ENCODE data around the gene PDS5A. TPM values are rescaled to one million over a fixed set of nuclear protein-coding genes. Genes with fewer than 3 reads are reported as not detected.

The PDS5A gene
- total and polyA plus RNA-seq, 2 of the 13 experiments (the other 11 are each of a cell fraction or from before 2014, with no cell fraction given): 31.8 to 57.0 TPM

DNA sequence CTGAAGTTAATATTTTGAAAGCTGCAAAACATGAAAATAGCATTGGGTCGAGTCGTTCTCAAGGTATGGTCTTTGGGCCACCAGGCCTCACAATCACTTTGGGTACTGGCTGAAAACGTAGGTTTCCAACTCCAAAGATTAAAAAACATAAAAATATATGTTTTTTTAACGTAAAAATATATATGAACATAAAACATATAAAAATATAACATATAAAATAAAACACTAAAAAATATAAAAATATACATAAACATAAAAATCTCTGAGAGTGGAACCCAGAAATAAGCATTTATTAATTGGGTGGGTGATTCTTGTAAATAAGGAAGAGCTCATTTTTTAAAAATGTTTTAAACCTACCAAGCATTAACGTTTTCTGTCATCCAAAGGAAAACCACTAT is 666 bp upstream of the PDS5A start:
- BruUV-seq (replicated peaks): no TSS peak
- ATAC-seq (no peak), FAIRE-seq (no peak), DNase-seq (ENCODE audit: low spot score) (no peak)
- H3K9me3 ChIP-seq (ENCODE audit: low read length): no peaks in the 10 kb centered on the region
- peak overlapping the region; percentile 62 for H3K27ac ChIP-seq (ENCODE audit: extremely low read length, insufficient read depth, low read length)
- ChIA-PET POLR2A (interaction anchor here (0.7 to 1.4 kb wide), 4 partner anchors 9 to 451 kb away, joined by 3 to 6 read pairs (median 3); partner anchors contain the start of gene UGDH), CTCF (ENCODE audit: low intra/inter-chr PET ratio, low total read pairs) (interaction anchor here (1.1 to 2.7 kb wide), 2 partner anchors 282 to 509 kb away, joined by 5 to 18 read pairs; no protein-coding TSS in a partner anchor)
- H3K79me2 ChIP-seq (ENCODE audit: insufficient read depth, low read length): peaks cover 35% of the 10 kb centered on the region
- H4K20me1 ChIP-seq (ENCODE audit: insufficient read depth, low read length): peaks cover 6% of the 10 kb centered on the region
- H2AFZ ChIP-seq (ENCODE audit: low read length): peak overlapping the region; percentile 75
- 3% methylated on average over 5 of the region's 5 CpGs for WGBS (ENCODE audit: low lambda C conversion rate)
- intact Hi-C loops (cut with micrococcal nuclease; ENCODE audit: unreplicated experiment): loop anchor here (1.0 to 10.0 kb wide), 3 partner anchors 54 to 164 kb away; no protein-coding TSS in a partner anchor
- H3K27me3 ChIP-seq (ENCODE audit: control insufficient read depth in 1 of 2, insufficient read depth in 2 of 2, low read length in 2 of 2): no peaks in the 10 kb centered on the region; a peak in 1 of 5 replicates
- peak overlapping the region; percentile 71 for H3K9ac ChIP-seq (ENCODE audit: insufficient read depth, low read depth, low read length)
- peaks cover 37% of the 10 kb centered on the region for H3K4me1 ChIP-seq (ENCODE audit: insufficient read depth, low read length)
- peak overlapping the region; percentile 48 to 99 (median 57) for H3K4me3 ChIP-seq (replicated peaks in 1 of 3; ENCODE audit: insufficient read depth in 1 of 3, low read depth in 2 of 3, low read length in 3 of 3)
- peaks cover 1 to 7% of the 10 kb centered on the region in 2 experiments; a peak in 4 of 5 replicates for H3K36me3 ChIP-seq (replicated peaks in 1 of 2; ENCODE audit: control insufficient read depth in 1 of 2, insufficient read depth in 2 of 2, low read length in 2 of 2)
- in situ Hi-C loops (cut with HindIII; ENCODE audit: extremely low pct_ligation_motif_present, low pct_unique_long_range_greater_than_20kb): loop anchor here (5.0 to 10.0 kb wide), 2 partner anchors 284 to 511 kb away; partner anchors contain the start of gene UBE2K
- peak overlapping the region; percentile 98 for H3K4me2 ChIP-seq (ENCODE audit: low read depth, low read length)
- TF ChIP-seq KMT2A (CRISPR knock-in tag; IDR thresholded peaks at IDR 0.05) (no peak), ZNF331 (CRISPR knock-in tag; IDR thresholded peaks at IDR 0.05) (no peak), HNF1B (CRISPR knock-in tag; IDR thresholded peaks at IDR 0.05) (no peak), SIN3A (IDR thresholded peaks at IDR 0.05; ENCODE audit: borderline replicate concordance, low read depth, low read length) (no peak), ZNF747 (CRISPR knock-in tag; IDR thresholded peaks at IDR 0.05; ENCODE audit: borderline replicate concordance) (0 out of 2 replicates have a peak, but pooled peaks have one; percentile 11), ZNF619 (CRISPR knock-in tag; IDR thresholded peaks at IDR 0.05) (no peak), MXD3 (CRISPR knock-in tag; IDR thresholded peaks at IDR 0.05) (no peak), KDM5A (IDR thresholded peaks at IDR 0.05; ENCODE audit: borderline replicate concordance, low read length) (no peak), LCORL (IDR thresholded peaks at IDR 0.05) (no peak), LCORL (CRISPR knock-in tag; IDR thresholded peaks at IDR 0.05) (0 out of 2 replicates have a peak, but pooled peaks have one; percentile 3), ZNF878 (CRISPR knock-in tag; IDR thresholded peaks at IDR 0.05) (0 out of 2 replicates have a peak, but pooled peaks have one; percentile 8), NFKB2 (CRISPR knock-in tag; IDR thresholded peaks at IDR 0.05; ENCODE audit: borderline replicate concordance) (no peak), ZNF605 (CRISPR knock-in tag; IDR thresholded peaks at IDR 0.05) (no peak), CHD4 (IDR thresholded peaks at IDR 0.05; ENCODE audit: borderline replicate concordance, low read length) (no peak), DR1 (CRISPR knock-in tag; IDR thresholded peaks at IDR 0.05) (no peak)
- TF ChIP-seq, protein P1, sequence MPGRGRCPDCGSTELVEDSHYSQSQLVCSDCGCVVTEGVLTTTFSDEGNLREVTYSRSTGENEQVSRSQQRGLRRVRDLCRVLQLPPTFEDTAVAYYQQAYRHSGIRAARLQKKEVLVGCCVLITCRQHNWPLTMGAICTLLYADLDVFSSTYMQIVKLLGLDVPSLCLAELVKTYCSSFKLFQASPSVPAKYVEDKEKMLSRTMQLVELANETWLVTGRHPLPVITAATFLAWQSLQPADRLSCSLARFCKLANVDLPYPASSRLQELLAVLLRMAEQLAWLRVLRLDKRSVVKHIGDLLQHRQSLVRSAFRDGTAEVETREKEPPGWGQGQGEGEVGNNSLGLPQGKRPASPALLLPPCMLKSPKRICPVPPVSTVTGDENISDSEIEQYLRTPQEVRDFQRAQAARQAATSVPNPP (CRISPR knock-in tag; IDR thresholded peaks at IDR 0.05): no peak
- TF ChIP-seq, protein P2, sequence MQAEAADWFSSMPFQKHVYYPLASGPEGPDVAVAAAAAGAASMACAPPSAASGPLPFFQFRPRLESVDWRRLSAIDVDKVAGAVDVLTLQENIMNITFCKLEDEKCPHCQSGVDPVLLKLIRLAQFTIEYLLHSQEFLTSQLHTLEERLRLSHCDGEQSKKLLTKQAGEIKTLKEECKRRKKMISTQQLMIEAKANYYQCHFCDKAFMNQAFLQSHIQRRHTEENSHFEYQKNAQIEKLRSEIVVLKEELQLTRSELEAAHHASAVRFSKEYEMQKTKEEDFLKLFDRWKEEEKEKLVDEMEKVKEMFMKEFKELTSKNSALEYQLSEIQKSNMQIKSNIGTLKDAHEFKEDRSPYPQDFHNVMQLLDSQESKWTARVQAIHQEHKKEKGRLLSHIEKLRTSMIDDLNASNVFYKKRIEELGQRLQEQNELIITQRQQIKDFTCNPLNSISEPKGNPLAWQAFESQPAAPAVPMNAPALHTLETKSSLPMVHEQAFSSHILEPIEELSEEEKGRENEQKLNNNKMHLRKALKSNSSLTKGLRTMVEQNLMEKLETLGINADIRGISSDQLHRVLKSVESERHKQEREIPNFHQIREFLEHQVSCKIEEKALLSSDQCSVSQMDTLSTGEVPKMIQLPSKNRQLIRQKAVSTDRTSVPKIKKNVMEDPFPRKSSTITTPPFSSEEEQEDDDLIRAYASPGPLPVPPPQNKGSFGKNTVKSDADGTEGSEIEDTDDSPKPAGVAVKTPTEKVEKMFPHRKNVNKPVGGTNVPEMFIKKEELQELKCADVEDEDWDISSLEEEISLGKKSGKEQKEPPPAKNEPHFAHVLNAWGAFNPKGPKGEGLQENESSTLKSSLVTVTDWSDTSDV (CRISPR knock-in tag; IDR thresholded peaks at IDR 0.05): no peak

Data from HepG2 (cell line).